Liver (tissue), 3 donors: Measurements from ENCODE around the gene UGT2B7.

Experiments
- CTCF ChIP-seq: fragments of 150-350 bp; IDR thresholded peaks from 2 replicates; pipeline ENCODE4 v1.5.1; 2017; ENCODE audit warnings: improper control_type of control experiment, low read depth, low read length; ENCODE audit not compliant: missing input control
- GABPA ChIP-seq, 2 donors: IDR thresholded peaks in 1 of 2; conservative IDR thresholded peaks in 1 of 2; 2 replicates each; pipeline ENCODE4 v1.6.1; 2016; ENCODE audit warnings: antibody characterized with exemption in 2 of 2, mild to moderate bottlenecking in 1 of 2, moderate library complexity in 1 of 2
- RAD21 ChIP-seq, 2 donors: IDR thresholded peaks; 2 replicates each; pipeline ENCODE4 v1.6.1; 2016; ENCODE audit warnings: antibody characterized with exemption in 2 of 2, mild to moderate bottlenecking in 2 of 2
- donor health status: healthy.
- donor health status: healthy.

GRCh38 chr4:69092190-69092589 lies 4.1 kb upstream of the UGT2B7 start:
- no peak for TF ChIP-seq RAD21 (IDR thresholded peaks at IDR 0.05)
- TF ChIP-seq CTCF = no peak
- TF ChIP-seq GABPA (IDR thresholded peaks at IDR 0.05 in 1 of 2, conservative IDR thresholded peaks at IDR 0.05 in 1 of 2) = no peak
